Lower lobe of right lung (tissue), 2 donors: Measurements from ENCODE around the gene ALDH1A3. TPM values are rescaled to one million over a fixed set of nuclear protein-coding genes. Genes with fewer than 3 reads are reported as not detected.

Source experiments
- ATAC-seq, 2 donors: fragments of 200-7000 bp; cut with Tn5 transposase; one replicate each; pipeline ENCODE4 v1.9.1; 2020 to 2022; ENCODE audit warnings: mild to moderate bottlenecking in 2 of 2, moderate library complexity in 2 of 2
- DNase-seq: peaks from one replicate; pipeline ENCODE4 v3.0.0-alpha.2; 2020
- H3K27ac ChIP-seq: fragments of 200-600 bp; one replicate; pipeline ENCODE4 v1.8.0; 2022
- H3K27me3 ChIP-seq: fragments of 200-600 bp; one replicate; pipeline ENCODE4 v1.8.0; 2022; ENCODE audit warnings: low read depth
- H3K36me3 ChIP-seq: fragments of 200-600 bp; one replicate; pipeline ENCODE4 v1.8.0; 2022; ENCODE audit warnings: mild to moderate bottlenecking
- H3K4me1 ChIP-seq: fragments of 200-600 bp; one replicate; pipeline ENCODE4 v1.8.0; 2022
- H3K4me3 ChIP-seq: fragments of 200-600 bp; one replicate; pipeline ENCODE4 v1.8.0; 2022; ENCODE audit warnings: mild to moderate bottlenecking
- H3K9me3 ChIP-seq: fragments of 200-600 bp; one replicate; pipeline ENCODE4 v1.8.0; 2022
- intact Hi-C: fragments of 100-400 bp; cut with DNase I; formaldehyde crosslinking; loops from one replicate; pipeline ENCODE4 v1.11.0; 2022
- total RNA-seq: library from RNA; stranded (reverse); fragmentation: NEBNext Ultra II Directional; extraction: Animal tissue kit (Norgen Biotek cat#: 25700); gene quantifications from one replicate; pipeline ENCODE4 v1.2.1, GENCODE V29; 2021
- TF ChIP-seq, protein P1 (sequence below): fragments of 200-600 bp; IDR thresholded peaks from one replicate; pipeline ENCODE4 v1.8.0; 2022; ENCODE audit warnings: antibody characterized with exemption, mild to moderate bottlenecking
- donor health status: DM: no; HTN: yes; CAD: no; lungs with severe emphysema.

Gene ALDH1A3
- total RNA-seq, 1 donor from 2014 or later: 9.7 TPM

DNA sequence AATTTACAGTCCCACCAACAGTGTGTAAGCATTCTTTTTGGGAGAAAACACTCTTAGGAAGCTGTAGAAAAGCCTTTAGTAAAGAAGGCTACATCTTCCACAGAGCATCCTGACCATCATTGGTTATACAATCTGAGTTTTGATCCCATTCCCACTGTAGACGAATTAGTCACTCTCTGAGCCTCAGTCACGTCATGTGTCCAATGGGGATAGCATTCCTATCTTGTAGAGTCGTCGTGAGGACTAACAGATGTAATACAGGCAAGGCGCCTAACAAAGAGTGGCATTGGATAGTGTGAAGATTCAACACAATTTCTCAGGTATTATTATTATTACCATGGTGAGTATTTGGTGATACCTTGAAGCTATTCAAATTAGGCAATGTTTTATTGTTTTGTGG, 44.0 kb upstream of the ALDH1A3 start:
- H3K4me3 ChIP-seq: no peak overlapping the region
- TF ChIP-seq, protein P1, sequence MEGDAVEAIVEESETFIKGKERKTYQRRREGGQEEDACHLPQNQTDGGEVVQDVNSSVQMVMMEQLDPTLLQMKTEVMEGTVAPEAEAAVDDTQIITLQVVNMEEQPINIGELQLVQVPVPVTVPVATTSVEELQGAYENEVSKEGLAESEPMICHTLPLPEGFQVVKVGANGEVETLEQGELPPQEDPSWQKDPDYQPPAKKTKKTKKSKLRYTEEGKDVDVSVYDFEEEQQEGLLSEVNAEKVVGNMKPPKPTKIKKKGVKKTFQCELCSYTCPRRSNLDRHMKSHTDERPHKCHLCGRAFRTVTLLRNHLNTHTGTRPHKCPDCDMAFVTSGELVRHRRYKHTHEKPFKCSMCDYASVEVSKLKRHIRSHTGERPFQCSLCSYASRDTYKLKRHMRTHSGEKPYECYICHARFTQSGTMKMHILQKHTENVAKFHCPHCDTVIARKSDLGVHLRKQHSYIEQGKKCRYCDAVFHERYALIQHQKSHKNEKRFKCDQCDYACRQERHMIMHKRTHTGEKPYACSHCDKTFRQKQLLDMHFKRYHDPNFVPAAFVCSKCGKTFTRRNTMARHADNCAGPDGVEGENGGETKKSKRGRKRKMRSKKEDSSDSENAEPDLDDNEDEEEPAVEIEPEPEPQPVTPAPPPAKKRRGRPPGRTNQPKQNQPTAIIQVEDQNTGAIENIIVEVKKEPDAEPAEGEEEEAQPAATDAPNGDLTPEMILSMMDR: no peak
- no peaks in the 10 kb centered on the region for H3K36me3 ChIP-seq
- no peak for DNase-seq
- no peaks in the 10 kb centered on the region for H3K27me3 ChIP-seq
- no peaks in the 10 kb centered on the region for H3K4me1 ChIP-seq
- no peak overlapping the region for H3K27ac ChIP-seq
- H3K9me3 ChIP-seq: no peaks in the 10 kb centered on the region
- intact Hi-C loops: no loop called here
- no peak for ATAC-seq

DNA sequence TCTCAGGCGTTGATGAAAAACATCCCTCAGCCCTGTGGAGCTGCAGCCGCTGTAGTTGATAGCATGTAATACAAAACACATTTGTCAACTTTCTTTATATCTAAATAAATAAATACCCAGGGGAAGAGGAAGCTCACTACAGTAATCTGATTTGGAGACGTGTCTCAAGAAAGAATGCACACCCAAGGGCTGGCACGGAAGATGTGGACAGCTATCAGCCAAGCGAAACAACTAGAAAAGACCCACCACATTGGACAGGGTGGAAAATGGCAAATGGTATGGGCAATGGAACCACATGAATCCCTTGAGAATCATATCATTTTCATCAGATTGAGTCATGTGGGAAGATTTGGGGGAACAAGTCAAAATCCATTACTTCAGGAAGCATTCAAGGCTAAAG, 43.1 kb upstream of the ALDH1A3 start:
- DNase-seq (no peak), ATAC-seq (no peak)
- Histone ChIP-seq H3K4me1 (no peaks in the 10 kb centered on the region), H3K27ac (no peak overlapping the region), H3K4me3 (no peak overlapping the region), H3K9me3 (no peaks in the 10 kb centered on the region), H3K36me3 (no peaks in the 10 kb centered on the region), H3K27me3 (no peaks in the 10 kb centered on the region)
- intact Hi-C loops: no loop called here
- TF ChIP-seq, protein P1: no peak

DNA sequence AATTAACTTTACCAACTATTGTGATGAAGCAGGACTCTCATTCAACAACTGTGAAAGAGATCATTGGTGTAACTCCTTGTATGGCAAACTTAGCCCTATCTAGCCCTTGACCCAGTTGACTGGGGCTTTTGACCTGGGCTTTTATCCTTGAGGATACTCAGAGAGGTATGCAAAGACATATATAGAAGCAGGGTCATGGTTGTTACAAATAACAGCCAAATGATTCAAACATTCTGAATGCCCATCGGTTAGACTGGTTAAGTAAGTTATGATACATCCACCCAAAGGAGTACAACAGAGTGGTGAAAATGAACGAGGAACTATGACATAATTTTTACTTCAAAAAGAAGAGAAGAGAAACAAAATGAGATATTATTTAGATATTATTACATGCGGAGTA, 38.2 kb upstream of the ALDH1A3 start:
- TF ChIP-seq, protein P1: no peak
- Histone ChIP-seq H3K27me3 (no peaks in the 10 kb centered on the region), H3K4me3 (no peak overlapping the region), H3K27ac (no peak overlapping the region), H3K36me3 (no peaks in the 10 kb centered on the region), H3K9me3 (no peaks in the 10 kb centered on the region), H3K4me1 (no peaks in the 10 kb centered on the region)
- intact Hi-C loops: no loop called here
- ATAC-seq (no peak), DNase-seq (no peak)

DNA sequence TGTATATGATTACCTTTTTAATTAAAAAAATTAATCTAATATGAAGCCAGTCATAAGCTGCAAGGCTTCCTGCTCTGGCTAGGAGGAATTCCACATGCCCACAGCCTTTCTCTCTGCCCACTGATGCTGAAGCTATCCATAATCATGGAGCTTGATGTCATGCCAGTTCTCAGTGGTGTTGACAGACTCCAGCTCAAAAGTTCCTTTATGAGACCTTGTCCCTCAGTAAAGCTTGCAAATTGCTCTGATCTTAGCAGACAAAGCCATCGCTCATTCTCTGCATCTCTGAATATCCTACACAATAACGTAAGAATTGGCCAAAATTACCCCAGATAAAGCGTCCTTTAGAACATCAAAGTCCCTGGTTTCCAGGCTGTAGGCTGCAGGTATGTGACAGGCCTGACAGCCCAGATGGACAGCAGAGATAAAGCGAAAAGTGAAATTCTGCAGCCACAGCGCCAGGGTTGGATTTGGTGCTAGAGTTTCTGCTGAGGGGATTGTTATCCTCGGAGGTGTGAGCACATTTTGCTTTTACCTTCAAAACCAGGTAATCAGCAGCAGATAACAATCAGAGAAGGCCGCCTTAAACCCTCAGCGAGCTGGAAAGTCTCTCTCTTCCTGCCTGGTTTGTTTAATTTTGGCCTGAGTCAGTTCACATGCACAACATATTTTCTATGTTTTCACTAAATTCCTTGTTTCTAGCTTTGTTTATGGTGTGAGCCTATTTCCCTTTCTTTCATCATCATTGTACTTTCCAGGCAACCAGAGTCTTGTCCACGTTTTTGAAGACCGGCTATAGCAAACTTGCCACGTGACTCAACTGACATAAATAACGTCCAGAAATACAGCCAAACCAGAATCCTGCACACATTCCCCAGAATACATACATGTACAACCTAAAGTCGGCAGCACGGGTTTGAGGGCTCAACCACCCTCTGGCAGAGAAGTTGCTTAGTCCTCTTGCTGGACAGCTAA, 36.6 kb upstream of the ALDH1A3 start:
- no peak for DNase-seq
- intact Hi-C loops: no loop called here
- Histone ChIP-seq H3K4me1 (no peaks in the 10 kb centered on the region), H3K27me3 (no peaks in the 10 kb centered on the region), H3K9me3 (no peaks in the 10 kb centered on the region), H3K36me3 (no peaks in the 10 kb centered on the region), H3K4me3 (no peak overlapping the region), H3K27ac (no peak overlapping the region)
- TF ChIP-seq, protein P1: no peak
- ATAC-seq: no peak

DNA sequence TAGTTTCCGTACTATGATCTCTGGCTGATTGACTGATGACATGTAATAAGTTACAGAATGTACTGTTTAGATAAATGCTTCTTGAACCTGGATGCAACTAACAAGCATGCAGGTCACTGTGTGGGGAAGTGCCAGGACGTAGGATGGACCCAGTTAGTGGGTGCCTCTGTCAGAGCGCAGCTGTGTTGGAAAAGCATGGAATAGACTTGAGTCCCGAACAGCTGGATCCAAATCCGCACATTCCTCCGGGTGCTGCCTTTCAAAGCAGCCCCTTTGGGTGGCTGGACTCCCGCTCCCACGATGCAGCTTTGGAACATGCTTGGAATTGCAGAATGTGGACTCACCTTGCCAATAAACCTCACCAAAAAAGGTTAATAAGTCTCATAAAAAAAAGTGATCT, 35.5 kb upstream of the ALDH1A3 start:
- no peak for DNase-seq
- H3K4me3 ChIP-seq: no peak overlapping the region
- ATAC-seq: no peak

More for the DNA sequence above, 35.5 kb upstream of the ALDH1A3 start:
- Histone ChIP-seq H3K4me1 (no peaks in the 10 kb centered on the region), H3K36me3 (no peaks in the 10 kb centered on the region), H3K27ac (no peak overlapping the region), H3K9me3 (no peaks in the 10 kb centered on the region), H3K27me3 (peaks cover 4% of the 10 kb centered on the region)
- intact Hi-C loops: no loop called here
- TF ChIP-seq, protein P1: no peak
